ENCODE data around the gene SYNE2. TPM values are rescaled to one million over a fixed set of nuclear protein-coding genes. Genes with fewer than 3 reads are reported as not detected.

The SYNE2 gene
- total and polyA plus RNA-seq, 2 donors (not counting 1 experiment from before 2014, with no cell fraction given), result 3.1 to 15.4 TPM

- peak in 1 of 2 donors; percentile 19 for DNase-seq (ENCODE audit: low read depth in 2 of 2)
- Histone ChIP-seq H3K27me3 (ENCODE audit: control insufficient read depth, insufficient read depth, low read length) (no peaks in the 10 kb centered on the region), H2AFZ (ENCODE audit: low read length) (no peak overlapping the region), H3K9me3 (ENCODE audit: control insufficient read depth, insufficient read depth, low read depth, low read length) (no peaks in the 10 kb centered on the region), H3K27ac (ENCODE audit: insufficient read depth, low read length) (no peak overlapping the region), H3K36me3 (ENCODE audit: control insufficient read depth, insufficient read depth, low read length) (no peaks in the 10 kb centered on the region), H3K4me2 (ENCODE audit: extremely low read depth, insufficient read depth, low read length) (no peak overlapping the region), H3K4me3 (replicated peaks in 1 of 4; ENCODE audit: control extremely low read depth in 1 of 4, insufficient read depth in 1 of 4, low read depth in 3 of 4, low read length in 4 of 4) (no peak overlapping the region), H3K9ac (ENCODE audit: insufficient read depth, low read length) (no peak overlapping the region), H3K79me2 (ENCODE audit: control insufficient read depth, insufficient read depth, low read length) (no peaks in the 10 kb centered on the region), H3K4me1 (ENCODE audit: control insufficient read depth, extremely low read depth, insufficient read depth, low read length) (no peaks in the 10 kb centered on the region), H4K20me1 (ENCODE audit: control insufficient read depth, extremely low read depth, insufficient read depth, low read length) (no peaks in the 10 kb centered on the region)
- TF ChIP-seq EZH2 (IDR thresholded peaks at IDR 0.05; ENCODE audit: low read length, missing control alignments) (no peak), CTCF (conservative IDR thresholded peaks at IDR 0.05 in 1 of 2, IDR thresholded peaks at IDR 0.05 in 1 of 2; ENCODE audit: low read depth in 1 of 2, low read length in 2 of 2) (no peak)
Measured at GRCh38 chr14:63848890-63849289, 3.9 kb upstream of the SYNE2 start.

GRCh38 chr14:63852271-63852816, 460 bp upstream of the SYNE2 start:
- no peaks in the 10 kb centered on the region for H3K9me3 ChIP-seq (ENCODE audit: control insufficient read depth, insufficient read depth, low read depth, low read length)
- H3K79me2 ChIP-seq (ENCODE audit: control insufficient read depth, insufficient read depth, low read length), result no peaks in the 10 kb centered on the region
- H3K4me3 ChIP-seq (replicated peaks in 1 of 4; ENCODE audit: control extremely low read depth in 1 of 4, insufficient read depth in 1 of 4, low read depth in 3 of 4, low read length in 4 of 4), result peak overlapping the region in 3 of 4 experiments; percentile 35 to 69 (median 46)
- no peaks in the 10 kb centered on the region for H4K20me1 ChIP-seq (ENCODE audit: control insufficient read depth, extremely low read depth, insufficient read depth, low read length)
- H3K36me3 ChIP-seq (ENCODE audit: control insufficient read depth, insufficient read depth, low read length), result no peaks in the 10 kb centered on the region
- H3K9ac ChIP-seq (ENCODE audit: insufficient read depth, low read length), result no peak overlapping the region
- peak overlapping the region; percentile 45 for H2AFZ ChIP-seq (ENCODE audit: low read length)
- DNase-seq (ENCODE audit: low read depth in 2 of 2), result peak; percentile 34 to 35
- no peaks in the 10 kb centered on the region for H3K4me1 ChIP-seq (ENCODE audit: control insufficient read depth, extremely low read depth, insufficient read depth, low read length)
- peak overlapping the region; percentile 73 for H3K4me2 ChIP-seq (ENCODE audit: extremely low read depth, insufficient read depth, low read length)
- no peaks in the 10 kb centered on the region for H3K27me3 ChIP-seq (ENCODE audit: control insufficient read depth, insufficient read depth, low read length)
- TF ChIP-seq EZH2 (IDR thresholded peaks at IDR 0.05; ENCODE audit: low read length, missing control alignments) (no peak), CTCF (conservative IDR thresholded peaks at IDR 0.05 in 1 of 2, IDR thresholded peaks at IDR 0.05 in 1 of 2; ENCODE audit: low read depth in 1 of 2, low read length in 2 of 2) (no peak)
- H3K27ac ChIP-seq (ENCODE audit: insufficient read depth, low read length), result no peak overlapping the region

- Histone ChIP-seq H2AFZ (ENCODE audit: low read length) (peak overlapping the region; percentile 17), H3K79me2 (ENCODE audit: control insufficient read depth, insufficient read depth, low read length) (no peaks in the 10 kb centered on the region), H3K27ac (ENCODE audit: insufficient read depth, low read length) (no peak overlapping the region), H3K9me3 (ENCODE audit: control insufficient read depth, insufficient read depth, low read depth, low read length) (no peaks in the 10 kb centered on the region), H3K36me3 (ENCODE audit: control insufficient read depth, insufficient read depth, low read length) (no peaks in the 10 kb centered on the region), H3K9ac (ENCODE audit: insufficient read depth, low read length) (no peak overlapping the region), H4K20me1 (ENCODE audit: control insufficient read depth, extremely low read depth, insufficient read depth, low read length) (no peaks in the 10 kb centered on the region), H3K4me1 (ENCODE audit: control insufficient read depth, extremely low read depth, insufficient read depth, low read length) (no peaks in the 10 kb centered on the region), H3K4me2 (ENCODE audit: extremely low read depth, insufficient read depth, low read length) (peak overlapping the region; percentile 75), H3K4me3 (replicated peaks in 1 of 4; ENCODE audit: control extremely low read depth in 1 of 4, insufficient read depth in 1 of 4, low read depth in 3 of 4, low read length in 4 of 4) (peak overlapping the region; percentile 32 to 81 (median 52)), H3K27me3 (ENCODE audit: control insufficient read depth, insufficient read depth, low read length) (no peaks in the 10 kb centered on the region)
- DNase-seq (ENCODE audit: low read depth in 2 of 2), result peak; percentile 56
- no peak for TF ChIP-seq CTCF (conservative IDR thresholded peaks at IDR 0.05 in 1 of 2, IDR thresholded peaks at IDR 0.05 in 1 of 2; ENCODE audit: low read depth in 1 of 2, low read length in 2 of 2)
- no peak for TF ChIP-seq EZH2 (IDR thresholded peaks at IDR 0.05; ENCODE audit: low read length, missing control alignments)
Measured at GRCh38 chr14:63853831-63854293, 1.1 kb downstream of the SYNE2 start.

Measured in fibroblast of lung (primary cell).